ENCODE data around the gene FOXK1. TPM values are rescaled to one million over a fixed set of nuclear protein-coding genes. Genes with fewer than 3 reads are reported as not detected.

Gene FOXK1
- total and polyA plus RNA-seq, 7 donors = 1.8 to 47.1 (median 17.1) TPM

DNA sequence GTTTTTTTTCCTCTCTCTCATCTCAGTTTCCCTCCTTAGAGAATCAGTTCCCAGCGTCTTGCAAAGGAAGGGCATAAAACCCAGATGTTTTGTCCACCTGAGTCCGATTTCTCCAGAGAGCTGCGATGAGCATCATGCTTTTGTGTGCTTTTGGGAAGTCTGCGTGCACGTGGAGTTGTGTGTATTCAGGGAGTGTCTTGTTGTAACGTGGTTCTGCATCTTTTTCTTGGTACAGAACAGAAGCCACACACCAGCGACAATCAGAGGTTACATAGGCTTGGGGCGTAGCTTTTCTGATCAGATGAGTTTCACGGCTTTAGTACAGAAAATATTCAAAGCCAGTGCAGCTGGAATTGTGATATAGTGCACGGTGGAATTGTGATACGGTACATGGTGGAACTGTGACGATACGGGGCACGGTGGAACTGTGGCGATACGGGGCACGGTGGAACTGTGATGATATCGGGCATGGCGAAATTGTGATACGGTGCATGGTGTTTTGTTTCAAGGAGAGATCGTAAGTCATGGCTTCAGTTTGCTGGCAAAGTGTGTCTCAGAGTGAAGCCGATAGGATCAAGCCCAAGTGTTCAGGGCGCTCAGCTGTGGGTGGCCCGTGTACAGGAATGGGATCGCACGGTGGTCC lies 32.8 kb downstream of the FOXK1 start:
- intact Hi-C loops (cut with DNase I) = no loop called here
- TF ChIP-seq, protein P1, sequence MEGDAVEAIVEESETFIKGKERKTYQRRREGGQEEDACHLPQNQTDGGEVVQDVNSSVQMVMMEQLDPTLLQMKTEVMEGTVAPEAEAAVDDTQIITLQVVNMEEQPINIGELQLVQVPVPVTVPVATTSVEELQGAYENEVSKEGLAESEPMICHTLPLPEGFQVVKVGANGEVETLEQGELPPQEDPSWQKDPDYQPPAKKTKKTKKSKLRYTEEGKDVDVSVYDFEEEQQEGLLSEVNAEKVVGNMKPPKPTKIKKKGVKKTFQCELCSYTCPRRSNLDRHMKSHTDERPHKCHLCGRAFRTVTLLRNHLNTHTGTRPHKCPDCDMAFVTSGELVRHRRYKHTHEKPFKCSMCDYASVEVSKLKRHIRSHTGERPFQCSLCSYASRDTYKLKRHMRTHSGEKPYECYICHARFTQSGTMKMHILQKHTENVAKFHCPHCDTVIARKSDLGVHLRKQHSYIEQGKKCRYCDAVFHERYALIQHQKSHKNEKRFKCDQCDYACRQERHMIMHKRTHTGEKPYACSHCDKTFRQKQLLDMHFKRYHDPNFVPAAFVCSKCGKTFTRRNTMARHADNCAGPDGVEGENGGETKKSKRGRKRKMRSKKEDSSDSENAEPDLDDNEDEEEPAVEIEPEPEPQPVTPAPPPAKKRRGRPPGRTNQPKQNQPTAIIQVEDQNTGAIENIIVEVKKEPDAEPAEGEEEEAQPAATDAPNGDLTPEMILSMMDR (IDR thresholded peaks at IDR 0.05) = no peak
- TF ChIP-seq EP300 (IDR thresholded peaks at IDR 0.05) (no peak), POLR2AphosphoS5 (IDR thresholded peaks at IDR 0.05) (no peak), POLR2A (IDR thresholded peaks at IDR 0.05) (no peak)
- Histone ChIP-seq H3K27ac (peak overlapping the region in 3 of 4 donors; percentile 57 to 69 (median 58)), H3K27me3 (no peaks in the 10 kb centered on the region), H3K4me3 (peak overlapping the region in 1 of 4 donors; percentile 16), H3K9me3 (no peaks in the 10 kb centered on the region), H3K36me3 (peaks cover 0 to 4% (median 0%) of the 10 kb centered on the region in 4 donors), H3K4me1 (peaks cover 0 to 62% (median 26%) of the 10 kb centered on the region in 4 donors)
- DNase-seq = no peak
- 87 to 92% methylated on average over 26 of the region's 26 CpGs for WGBS, 2 donors

GRCh38 chr7:4715410-4715776 lies 33.3 kb downstream of the FOXK1 start:
- H3K27me3 ChIP-seq = no peaks in the 10 kb centered on the region
- H3K36me3 ChIP-seq = peaks cover 0 to 4% (median 0%) of the 10 kb centered on the region in 4 donors
- H3K4me3 ChIP-seq = peak overlapping the region in 1 of 4 donors; percentile 16
- H3K9me3 ChIP-seq = no peaks in the 10 kb centered on the region
- peak overlapping the region; percentile 21 to 69 (median 58) for H3K27ac ChIP-seq
- intact Hi-C loops (cut with DNase I) = no loop called here
- H3K4me1 ChIP-seq = peaks cover 0 to 62% (median 26%) of the 10 kb centered on the region in 4 donors
- WGBS, 2 donors = 71 to 86% methylated on average over 13 of the region's 13 CpGs
- TF ChIP-seq POLR2AphosphoS5 (IDR thresholded peaks at IDR 0.05) = peak in 3 of 4 donors; percentile 30 to 71 (median 50)
- peak in 1 of 4 donors; percentile 26 for TF ChIP-seq EP300 (IDR thresholded peaks at IDR 0.05)
- TF ChIP-seq, protein P1 (IDR thresholded peaks at IDR 0.05) = no peak
- no peak for TF ChIP-seq POLR2A (IDR thresholded peaks at IDR 0.05)
- peak; percentile 84 for DNase-seq

DNA sequence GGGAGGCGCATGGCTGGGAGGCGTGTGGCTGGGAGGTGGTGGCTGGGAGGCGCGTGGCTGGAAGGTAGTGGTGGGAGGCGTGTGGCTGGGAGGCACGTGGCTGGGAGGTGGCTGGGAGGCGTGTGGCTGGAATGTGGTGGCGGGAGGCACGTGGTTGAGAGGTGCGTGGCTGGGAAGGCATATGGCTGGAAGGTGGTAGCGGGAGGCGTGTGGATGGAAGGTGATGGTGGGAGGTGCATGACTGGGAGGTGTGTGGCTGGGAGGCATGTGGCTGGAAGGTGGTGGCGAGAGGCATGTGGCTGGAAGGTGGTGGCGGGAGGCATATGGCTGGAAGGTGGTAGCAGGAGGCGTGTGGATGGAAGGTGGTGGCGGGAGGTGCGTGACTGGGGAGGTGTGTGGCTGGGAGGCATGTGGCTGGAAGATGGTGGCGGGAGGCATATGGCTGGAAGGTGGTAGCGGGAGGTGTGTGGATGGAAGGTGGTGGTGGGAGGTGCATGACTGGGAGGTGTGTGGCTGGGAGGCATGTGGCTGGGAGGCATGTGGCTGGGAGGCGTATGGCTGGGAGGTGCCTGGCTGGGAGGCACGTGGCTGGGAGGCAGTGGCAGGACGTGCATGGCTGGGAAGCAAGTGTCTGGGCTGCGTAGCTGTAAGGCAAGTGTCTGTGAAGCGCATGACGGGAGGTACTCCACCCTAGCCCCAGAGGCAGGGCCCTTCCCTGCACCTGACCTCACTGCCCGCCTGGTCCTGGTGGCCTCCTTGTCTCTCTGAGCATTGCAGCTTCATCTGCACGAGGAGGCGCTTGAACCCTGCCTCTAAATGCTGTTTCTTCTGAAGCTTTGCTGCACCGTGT lies 35.1 kb downstream of the FOXK1 start:
- no peak for TF ChIP-seq POLR2AphosphoS5 (IDR thresholded peaks at IDR 0.05)
- TF ChIP-seq, protein P1 (IDR thresholded peaks at IDR 0.05) = no peak
- no peak for TF ChIP-seq EP300 (IDR thresholded peaks at IDR 0.05)
- TF ChIP-seq POLR2A (IDR thresholded peaks at IDR 0.05) = no peak
- Histone ChIP-seq H3K9me3 (no peaks in the 10 kb centered on the region), H3K27ac (no peak overlapping the region), H3K27me3 (no peaks in the 10 kb centered on the region), H3K36me3 (peaks cover 0 to 5% (median 0%) of the 10 kb centered on the region in 4 donors), H3K4me1 (peaks cover 0 to 58% (median 23%) of the 10 kb centered on the region in 4 donors), H3K4me3 (no peak overlapping the region)
- intact Hi-C loops (cut with DNase I) = no loop called here
- 94 to 96% methylated on average over 29 of the region's 29 CpGs for WGBS, 2 donors
- DNase-seq = no peak

DNA sequence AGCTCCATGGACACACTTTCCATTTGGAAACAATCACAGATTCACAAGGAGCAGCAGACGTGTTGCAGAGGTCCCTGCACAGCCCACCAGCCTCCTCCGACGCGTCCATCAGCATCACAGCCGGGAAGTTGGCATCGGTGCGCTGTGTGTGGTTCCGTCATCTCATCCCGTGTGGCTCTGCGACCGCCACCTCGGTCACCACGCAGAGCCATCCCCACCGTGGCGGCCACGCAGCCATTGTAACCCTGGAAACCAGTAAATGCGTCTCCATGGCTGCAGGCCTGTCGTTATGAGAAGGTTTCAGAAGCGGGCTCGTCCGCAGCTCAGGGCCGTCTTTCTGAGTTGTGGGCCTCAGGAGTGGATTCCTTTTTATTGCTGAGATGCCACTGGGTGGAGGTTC lies 36.0 kb downstream of the FOXK1 start:
- intact Hi-C loops (cut with DNase I) = no loop called here
- peaks cover 0 to 13% (median 0%) of the 10 kb centered on the region in 4 donors for H3K36me3 ChIP-seq

More for the DNA sequence above, 36.0 kb downstream of the FOXK1 start:
- H3K27ac ChIP-seq = no peak overlapping the region
- DNase-seq = no peak
- TF ChIP-seq, protein P1 (IDR thresholded peaks at IDR 0.05) = no peak
- no peak for TF ChIP-seq POLR2AphosphoS5 (IDR thresholded peaks at IDR 0.05)
- TF ChIP-seq POLR2A (IDR thresholded peaks at IDR 0.05) = no peak
- TF ChIP-seq EP300 (IDR thresholded peaks at IDR 0.05) = no peak
- H3K27me3 ChIP-seq = no peaks in the 10 kb centered on the region
- no peaks in the 10 kb centered on the region for H3K9me3 ChIP-seq
- WGBS, 2 donors = 93 to 96% methylated on average over 22 of the region's 22 CpGs
- H3K4me1 ChIP-seq = peaks cover 0 to 55% (median 22%) of the 10 kb centered on the region in 4 donors
- H3K4me3 ChIP-seq = no peak overlapping the region

Measured in sigmoid colon (tissue), 7 donors.